Hematopoietic multipotent progenitor cell (in vitro differentiated cells): ENCODE measurements around the gene S100A10. TPM values are rescaled to one million over a fixed set of nuclear protein-coding genes. Genes with fewer than 3 reads are reported as not detected.

ENCODE experiments used
- DNase-seq, 3 donors: peaks; one replicate each; pipeline ENCODE4 v3.0.0-alpha.2; 2011 to 2015; ENCODE audit warnings: low read depth in 2 of 3, low spot score in 2 of 3
- total RNA-seq: library from RNA; depleted of rRNA; stranded (reverse); fragments of >200 nt; gene quantifications from one replicate; pipeline ENCODE4 v1.2.3, GENCODE V29; 2012

The S100A10 gene, protein sequence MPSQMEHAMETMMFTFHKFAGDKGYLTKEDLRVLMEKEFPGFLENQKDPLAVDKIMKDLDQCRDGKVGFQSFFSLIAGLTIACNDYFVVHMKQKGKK
- 12.1 TPM for total RNA-seq

DNA sequence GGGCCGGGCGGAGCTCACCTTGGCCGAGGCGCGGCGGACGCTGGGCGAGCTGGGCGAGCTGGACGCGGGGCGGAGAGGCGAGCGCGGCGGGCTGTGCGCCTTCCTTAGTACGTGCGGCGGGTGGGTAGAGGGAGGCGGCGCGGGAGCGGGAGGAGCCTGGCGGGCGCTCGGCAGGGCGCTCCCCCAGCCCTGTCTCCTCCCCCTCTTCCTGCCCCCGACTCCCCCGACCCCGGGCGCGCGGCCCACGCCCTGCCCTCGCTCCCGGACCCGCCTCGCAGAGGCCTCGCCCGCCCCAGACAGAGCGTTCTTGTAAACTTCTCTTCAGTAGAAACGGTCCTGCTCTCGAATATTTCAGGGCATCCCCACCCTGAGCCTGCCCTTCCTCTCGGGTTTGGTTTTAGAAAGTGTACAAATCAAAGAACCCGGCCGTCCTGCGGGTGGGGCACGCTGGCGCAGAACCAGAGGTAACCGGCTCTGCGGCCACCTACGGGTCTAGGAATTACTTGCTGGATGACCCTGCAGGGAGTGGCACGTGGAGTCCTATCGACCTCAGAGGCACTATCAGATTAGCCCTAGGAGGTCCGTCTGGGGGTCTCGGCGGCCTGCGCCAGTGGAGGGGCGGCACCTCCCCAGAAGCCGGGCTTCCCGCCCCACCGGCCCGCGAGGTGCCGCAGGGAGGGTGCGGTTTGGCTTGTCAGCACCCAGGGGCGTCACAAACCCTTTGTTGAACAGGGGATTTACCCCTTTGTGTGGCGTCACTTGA is at the start of gene S100A10:
Gene S100A10, minus strand, starts transcription at position 126 of the 763 bp plus-strand sequence. CDS start 7,629 bp downstream, outside the sequence.
- DNase-seq = peak; percentile 55 to 69 (median 63)

DNA sequence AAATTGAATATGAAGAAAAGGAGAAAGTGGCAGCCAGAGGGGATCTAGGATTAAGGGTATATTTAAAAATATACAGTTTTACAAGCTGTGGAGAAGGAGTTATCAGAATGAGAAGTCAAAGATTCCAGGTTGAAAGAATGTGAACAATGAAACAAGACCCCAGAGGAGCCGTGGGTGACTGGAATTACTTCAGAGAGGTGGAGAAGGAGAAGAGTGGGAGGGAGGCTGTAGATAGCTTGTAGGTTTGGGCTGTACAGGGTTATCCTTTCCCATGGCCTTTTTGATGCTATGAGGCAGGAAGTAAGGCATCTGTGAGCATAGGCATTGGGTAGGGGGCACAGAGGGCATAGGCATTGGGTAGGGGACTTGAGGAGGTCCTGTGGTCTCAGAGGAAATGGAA is 48.4 kb upstream of the S100A10 start:
- no peak for DNase-seq

DNA sequence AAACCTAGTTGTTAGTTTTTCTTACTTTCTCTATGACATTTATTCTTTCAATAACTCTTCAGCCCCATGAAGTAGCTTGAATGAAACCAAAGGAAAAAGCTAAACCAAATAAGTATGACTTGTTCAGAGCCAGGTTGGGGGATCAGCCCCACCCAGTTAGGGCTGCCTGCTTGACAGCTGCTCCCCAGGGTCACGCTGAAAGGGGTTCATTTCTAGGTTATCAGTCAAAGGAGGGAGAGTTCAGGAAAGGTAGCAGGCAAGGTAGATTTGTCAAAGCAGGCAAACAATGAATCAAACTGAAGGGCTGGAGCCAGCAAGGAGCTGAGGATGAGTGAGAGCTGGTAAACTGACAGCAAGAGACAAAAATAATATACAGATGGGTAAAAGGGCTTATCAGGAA is 46.2 kb upstream of the S100A10 start:
- DNase-seq = no peak

DNA sequence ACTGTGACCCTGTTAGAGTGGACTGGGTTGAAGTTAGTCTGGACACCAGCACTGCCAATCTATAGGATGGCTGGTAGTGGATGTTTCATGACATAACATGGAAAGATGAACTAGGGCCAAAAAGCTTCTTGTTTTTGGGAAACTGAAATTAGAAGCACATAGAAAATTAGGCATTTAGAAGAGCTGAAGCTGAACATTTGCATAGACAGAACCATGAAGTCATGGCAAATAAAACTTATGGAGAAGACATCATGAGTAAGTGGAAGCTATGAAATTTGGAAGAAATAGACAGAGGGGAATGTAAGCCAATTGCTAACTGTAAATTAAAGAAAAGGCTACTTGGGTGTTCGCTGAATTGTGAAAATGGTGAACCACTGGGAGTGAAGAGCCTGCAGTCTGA is 45.8 kb upstream of the S100A10 start:
- DNase-seq = no peak

DNA sequence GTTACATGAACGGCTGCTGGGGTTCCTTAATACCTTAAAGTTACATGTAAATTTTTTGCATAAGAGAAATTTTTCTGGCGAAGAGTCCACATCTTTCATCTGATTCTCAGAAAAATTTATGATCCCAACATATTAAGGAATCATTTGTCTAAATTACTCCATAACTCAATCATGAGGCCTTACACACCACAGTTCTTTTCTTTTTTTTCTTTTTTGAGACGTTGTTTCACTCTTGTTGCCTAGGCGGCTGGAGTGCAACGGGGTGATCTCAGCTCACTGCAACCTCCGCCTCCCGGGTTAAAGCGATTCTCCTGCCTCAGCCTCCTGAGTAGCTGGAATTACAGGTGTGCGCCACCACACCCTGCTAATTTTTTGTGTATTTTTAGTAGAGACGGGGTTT is 45.2 kb upstream of the S100A10 start:
- DNase-seq = no peak

DNA sequence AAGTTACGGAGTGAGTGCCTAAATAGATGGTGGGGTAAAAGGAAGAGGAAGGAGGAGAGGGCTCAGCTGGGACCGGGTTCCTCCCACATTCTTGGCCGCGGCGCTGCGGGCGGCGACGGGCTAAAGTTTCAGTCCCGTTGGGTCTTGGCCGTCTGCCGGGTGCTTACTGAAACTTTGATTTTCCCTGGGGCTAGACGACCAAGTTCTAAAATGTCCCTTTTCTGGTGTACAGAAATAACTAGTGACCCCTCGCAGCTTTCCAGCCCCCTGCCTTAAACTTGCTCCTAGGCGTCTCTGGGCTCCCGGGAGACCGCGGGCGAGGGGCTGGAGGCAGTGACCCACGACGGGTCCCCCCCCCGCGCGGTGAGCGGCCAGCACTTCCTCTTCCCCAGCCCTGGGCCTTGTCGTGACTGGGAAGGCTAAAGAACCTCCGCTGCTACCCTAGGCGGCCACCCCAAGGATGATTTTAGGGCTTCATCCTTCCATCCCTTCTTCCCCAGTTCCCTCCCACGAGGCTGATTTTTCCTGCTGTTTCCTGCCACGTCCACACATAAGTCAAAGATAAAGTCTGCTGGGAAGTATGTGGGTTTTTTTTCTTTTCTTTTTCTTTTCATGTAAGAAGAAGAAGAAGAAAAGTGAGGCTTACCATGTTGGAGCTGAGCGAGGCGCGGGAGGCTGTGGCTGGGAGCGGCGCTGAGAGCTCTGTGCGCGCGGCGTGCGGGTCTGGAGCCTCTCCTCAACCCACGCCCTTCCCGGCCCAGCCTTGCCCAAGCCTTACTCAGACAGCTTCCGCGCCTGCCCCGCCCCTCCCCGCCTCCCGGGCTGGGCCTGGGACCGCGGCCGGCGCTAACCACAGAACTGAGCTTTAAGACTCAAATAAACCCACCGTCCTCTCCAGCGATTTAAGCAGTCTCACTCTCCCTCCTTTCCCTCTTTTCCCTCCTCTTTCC is 42.9 kb upstream of the S100A10 start, which contains the start of gene S100A11:
Gene S100A11, minus strand, starts transcription at position 738 of the 950 bp plus-strand sequence. Its CDS starts 89 bp downstream, at position 649.
- DNase-seq = peak in 2 of 3 donors; percentile 65 to 79

DNA sequence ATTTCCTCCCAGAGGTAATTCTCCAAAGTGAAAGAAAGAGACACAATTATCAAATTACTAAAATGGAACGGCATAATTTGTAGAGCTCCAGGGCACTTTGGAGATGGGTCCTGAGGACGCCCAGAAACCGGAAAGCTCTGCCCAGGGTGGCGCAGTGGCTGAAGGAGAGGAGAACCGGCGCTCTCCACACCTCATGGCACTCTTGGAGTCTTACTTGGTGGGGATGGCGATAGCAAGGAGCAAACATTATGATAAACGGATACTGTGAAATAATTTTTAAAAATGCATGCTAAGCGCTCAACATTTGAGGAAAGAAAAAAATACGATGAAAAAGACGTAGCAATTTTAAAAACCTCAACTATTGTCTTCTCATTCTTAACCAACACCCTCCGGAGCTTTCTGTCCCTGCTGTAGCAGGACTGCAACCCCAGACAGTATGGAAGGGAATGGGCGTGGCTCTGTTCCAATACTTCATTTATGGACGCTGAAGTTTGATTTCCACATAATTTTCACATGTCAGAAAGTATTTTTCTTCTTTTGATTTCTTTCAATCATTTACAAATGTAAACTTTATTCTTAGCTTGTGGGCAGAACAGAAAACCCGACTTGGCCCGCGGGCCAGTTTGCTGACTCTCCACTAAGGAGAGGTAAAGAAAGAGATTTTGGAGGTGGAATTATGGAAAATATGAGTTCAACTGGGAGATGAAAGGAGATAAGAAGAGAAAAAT is 42.0 kb upstream of the S100A10 start:
- DNase-seq = peak in 1 of 3 donors; percentile 14

DNA sequence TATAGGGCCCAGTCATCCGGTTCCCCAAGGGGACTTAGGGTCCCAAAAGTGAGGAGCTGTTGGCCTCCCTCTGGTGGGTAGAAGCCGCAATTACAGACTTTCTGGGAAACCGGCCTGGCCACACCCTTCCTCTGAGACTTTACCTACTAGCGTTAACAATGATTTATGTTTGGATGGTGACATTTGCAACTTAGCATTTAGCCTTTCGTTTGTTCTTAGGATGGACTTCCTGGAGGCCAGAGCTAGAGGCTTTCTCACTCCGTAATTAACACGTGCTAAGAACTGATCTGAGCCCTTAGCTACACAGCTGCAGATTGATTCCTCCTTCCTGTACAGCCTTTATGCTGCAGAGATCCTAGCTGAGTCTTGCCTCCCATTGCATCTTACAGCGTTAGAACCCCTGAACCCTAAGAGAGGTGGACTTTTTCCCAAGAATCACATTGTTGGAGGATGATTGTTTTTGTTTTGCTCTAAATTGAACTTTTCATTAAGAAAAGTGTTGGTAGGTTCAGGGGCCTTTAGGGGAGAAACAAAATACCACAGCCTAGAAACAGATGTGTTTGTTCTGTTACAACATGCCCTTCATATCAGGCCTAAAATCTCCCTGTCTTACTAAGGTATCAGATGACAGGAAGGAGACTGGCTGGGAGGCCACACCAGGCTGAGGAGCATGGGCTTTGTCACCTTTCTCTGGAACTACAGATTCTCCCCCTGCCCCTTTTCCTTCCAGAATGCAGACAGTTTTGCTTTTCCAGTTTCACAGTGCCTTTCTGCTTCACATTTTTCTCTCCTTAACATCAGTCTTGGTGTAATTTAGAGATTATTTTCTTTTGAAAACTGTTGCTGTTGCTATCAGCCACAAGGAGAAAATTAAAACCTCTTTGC is 41.2 kb upstream of the S100A10 start:
- peak; percentile 40 to 72 (median 60) for DNase-seq

DNA sequence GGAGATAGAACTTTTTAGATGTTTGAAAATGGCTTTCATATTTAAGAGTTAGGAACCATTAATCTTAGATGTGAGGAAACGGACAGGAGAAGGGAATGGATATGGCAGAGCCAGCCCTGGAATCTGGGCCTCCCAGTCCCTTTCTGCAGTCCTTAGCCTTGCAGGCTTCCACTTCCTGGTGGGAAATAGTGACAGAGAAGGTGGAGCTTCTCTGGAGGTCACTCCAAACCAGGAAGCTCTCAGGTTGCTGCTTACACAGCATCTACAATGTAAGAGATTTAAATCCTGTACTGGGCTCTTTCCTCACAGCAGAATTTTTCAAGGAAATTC is 40.6 kb upstream of the S100A10 start:
- no peak for DNase-seq

DNA sequence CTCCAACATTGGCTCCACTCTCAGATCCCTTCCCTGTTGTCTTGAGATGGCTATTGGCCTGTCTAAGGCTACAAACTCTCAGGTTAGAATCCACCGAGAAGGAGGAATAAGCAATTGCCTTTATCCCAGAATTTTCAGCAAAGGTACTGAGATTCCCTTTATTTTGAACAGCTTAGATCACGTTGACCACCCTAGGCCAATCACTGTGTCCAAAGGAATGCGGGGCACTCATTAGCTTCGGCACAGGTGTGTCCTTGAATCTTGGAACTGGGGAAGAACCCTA is 36.2 kb upstream of the S100A10 start:
- DNase-seq = no peak

DNA sequence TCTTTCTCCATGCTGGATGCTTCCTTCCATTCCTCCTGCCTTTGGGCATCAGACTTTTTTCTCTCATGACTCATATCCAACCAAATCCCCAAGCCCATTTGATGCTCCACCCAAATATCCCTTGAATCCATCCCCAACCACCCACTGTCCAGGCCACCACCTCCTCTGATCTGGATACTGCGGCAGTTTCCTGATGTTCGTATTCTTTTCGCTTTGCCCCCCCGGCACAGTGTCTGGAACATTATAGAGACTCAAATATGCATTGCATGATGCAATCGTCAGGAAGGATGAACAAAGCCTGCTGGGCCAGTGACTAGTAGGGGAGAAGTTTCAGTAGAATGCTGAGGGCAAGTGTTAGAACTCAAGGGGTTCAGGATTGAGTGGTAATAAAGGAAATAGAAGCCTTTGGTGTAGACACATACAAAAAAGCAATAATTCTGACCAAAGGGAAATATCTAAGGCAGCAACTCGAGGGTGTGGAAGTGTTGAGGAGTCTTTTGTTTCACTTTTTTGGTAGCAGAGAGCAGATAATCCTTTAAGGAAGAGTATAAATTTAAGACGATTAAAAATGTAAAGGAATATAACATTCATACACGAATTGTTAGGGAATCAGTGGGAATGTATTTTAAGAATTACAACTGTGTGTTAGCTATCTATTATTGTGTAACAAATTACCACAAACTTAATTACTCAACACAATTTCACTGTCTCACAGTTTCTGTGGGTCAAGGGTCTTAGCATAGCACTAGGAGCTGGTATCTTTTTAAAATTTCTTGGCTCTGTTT is 35.7 kb upstream of the S100A10 start:
- DNase-seq = no peak

DNA sequence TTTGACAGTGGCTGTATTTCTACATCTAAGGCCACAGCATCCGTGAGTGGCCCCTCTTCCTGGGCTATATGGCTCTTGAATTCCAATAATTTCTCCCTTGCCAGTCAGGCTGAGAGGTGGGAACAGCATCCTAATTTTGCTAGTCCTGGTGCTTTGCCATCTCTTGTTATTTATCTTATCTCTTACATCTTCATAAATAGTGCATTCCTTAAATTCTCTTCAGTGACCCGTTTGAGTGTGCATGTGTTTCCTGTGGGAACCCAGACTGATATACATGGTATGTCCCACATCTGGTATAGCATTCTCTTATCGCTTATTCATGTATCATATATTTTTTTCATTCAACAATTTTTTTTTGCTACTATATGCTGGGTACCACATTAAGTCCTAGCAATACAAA is 33.2 kb upstream of the S100A10 start:
- no peak for DNase-seq

DNA sequence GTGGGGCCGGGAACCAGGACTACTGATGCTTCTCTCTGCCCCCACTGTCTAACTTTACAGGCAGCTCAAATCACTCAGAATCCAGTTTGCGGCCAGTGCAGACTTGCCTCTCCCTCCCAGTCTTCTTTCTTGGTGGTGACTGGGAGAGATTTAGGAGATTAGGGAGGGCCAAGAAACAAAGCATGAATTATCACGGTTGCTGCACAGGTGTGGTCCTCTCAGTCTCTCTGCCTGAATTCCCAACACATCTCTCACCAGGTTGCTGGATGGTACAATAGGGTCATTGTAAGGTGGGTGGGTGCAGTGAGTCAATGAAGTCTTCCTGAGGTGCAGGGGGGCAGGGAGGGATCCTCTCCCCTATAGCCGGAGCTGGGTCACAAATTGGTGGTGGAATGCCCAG is 30.6 kb upstream of the S100A10 start:
- no peak for DNase-seq

DNA sequence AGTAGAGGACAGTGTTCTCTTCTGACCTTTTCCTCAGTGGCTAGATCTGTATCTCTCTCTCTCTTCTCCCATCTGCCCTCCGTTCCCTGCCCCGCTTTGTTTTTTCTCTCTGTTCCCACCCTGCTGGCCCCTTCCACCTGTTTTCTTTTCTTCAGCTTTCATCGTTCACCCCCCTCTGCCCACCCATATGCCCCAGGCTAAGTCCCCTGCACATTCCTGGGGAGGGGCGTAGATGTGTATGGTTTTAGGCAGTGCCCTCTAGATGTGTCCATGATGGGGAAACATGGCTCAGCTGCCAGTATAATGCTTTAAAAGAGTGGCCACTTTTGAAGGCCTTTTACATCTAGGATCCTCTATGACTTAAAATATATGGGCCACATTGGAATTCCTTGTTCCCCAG is 29.6 kb upstream of the S100A10 start:
- no peak for DNase-seq

DNA sequence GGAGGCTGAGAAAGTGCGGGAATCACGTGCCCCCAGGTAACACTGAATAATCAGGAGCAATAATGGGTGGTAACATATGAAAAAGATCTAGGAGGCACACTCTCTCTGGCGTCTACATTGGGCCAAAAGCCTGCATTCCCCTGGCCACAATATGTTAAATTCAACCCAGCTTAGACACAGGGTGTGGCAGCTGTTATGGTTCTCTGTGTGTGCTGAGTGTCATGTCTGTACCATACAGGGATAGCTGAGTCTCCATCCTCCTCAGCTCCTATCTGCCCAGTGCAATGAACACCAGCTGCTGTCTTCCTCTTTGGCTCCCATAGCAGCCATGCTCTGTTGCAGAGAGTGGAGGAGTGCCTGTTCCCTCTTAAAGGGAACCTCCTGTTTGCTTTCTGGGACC is 28.8 kb upstream of the S100A10 start:
- no peak for DNase-seq

DNA sequence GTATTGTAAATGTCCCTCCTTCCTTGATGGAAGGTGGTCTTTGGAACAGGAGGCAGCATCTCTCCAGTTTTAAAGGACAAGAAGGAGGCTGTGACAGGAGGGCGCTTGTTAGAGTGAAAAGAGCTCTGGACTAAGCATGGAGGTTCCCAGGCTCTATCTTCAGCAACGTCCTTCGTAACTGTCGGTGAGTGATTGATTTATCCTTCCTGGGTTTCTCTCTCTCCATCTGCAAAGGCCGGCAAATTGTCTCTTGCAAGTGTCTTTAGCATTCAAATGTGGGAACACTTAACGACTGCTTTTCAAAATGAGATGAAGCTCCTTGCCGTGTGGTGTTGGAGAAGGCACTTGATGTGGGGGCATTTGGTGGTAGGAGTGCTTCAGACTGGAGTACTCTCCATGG is 27.9 kb upstream of the S100A10 start:
- no peak for DNase-seq

DNA sequence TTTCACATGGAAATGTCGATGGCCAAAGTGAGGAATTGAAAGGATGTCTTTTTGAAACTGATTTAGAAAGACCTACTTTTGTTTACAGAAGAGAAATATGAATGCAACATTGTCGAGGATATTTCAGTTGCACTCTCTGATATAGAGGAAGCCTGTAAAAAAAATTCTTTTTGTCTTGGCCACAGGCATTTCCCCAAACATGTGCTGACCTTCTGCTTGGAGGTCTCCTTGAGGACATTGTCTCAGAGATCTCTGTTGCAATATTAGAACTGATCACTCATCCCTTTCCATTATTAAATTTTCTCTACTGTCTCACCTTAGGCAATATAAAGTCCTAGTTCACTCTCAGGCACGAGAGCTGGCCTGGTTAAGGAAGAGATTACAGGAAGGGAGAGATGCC is 27.2 kb upstream of the S100A10 start:
- DNase-seq = no peak

DNA sequence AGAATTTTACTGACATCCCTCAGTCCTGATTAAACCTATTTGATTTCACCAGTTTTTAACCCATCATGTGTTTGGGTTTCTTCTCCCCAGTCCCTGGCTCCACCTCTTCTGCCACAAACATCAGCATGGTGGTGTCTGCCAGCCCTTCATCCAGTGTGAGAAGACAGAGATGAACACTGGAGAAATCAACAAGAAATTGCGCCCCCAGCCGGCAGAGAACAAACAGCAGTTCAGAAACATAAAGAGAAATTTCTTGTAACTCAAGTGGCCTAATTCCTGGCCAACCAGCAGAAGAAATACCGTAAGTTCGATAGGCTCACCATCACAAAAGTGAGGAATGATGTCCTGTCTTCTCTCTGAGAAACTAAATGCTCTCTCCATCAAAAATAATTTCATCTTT is 24.9 kb upstream of the S100A10 start:
- no peak for DNase-seq

DNA sequence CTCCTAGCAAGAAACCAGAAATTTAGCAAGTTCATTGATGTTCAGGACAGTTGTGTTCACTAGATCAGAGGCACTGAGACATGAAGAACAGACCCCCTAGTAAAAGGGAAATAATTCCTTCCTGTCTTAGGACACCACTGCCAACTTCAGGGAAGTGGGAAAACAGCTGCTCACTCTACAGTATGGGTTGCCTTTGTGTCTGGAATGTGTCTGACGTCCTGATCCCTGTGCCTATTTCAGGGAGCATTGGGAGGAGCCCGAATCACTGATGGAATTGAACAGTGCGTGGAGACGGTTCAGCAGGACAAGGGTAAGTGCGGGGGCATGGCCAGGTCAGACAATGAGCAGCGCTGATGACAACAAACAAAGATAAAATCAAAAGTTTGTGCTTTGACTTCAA is 22.1 kb upstream of the S100A10 start:
- no peak for DNase-seq
